Panc1 (cell line): Measurements from ENCODE around the gene COL3A1.

Experiments used
- REST ChIP-seq, 2 experiments: IDR thresholded peaks; 2 replicates each; pipeline ENCODE4 v1.6.1; 2011 to 2012; ENCODE audit warnings: low read depth in 2 of 2, control low read depth in 1 of 2, low read length in 1 of 2, mild to moderate bottlenecking in 1 of 2, moderate library complexity in 1 of 2; ENCODE audit not compliant: insufficient read depth in 1 of 2
- SIN3A ChIP-seq: IDR thresholded peaks from 2 replicates; pipeline ENCODE4 v1.6.1; 2012; ENCODE audit warnings: low read depth, mild to moderate bottlenecking, low read length, moderate library complexity, borderline replicate concordance; ENCODE audit not compliant: insufficient read depth
- TF ChIP-seq, protein P1 (sequence below): fragments of 450-650 bp; IDR thresholded peaks from 2 replicates; pipeline ENCODE4 v1.5.1; 2017; ENCODE audit warnings: mild to moderate bottlenecking

- TF ChIP-seq, protein P1, sequence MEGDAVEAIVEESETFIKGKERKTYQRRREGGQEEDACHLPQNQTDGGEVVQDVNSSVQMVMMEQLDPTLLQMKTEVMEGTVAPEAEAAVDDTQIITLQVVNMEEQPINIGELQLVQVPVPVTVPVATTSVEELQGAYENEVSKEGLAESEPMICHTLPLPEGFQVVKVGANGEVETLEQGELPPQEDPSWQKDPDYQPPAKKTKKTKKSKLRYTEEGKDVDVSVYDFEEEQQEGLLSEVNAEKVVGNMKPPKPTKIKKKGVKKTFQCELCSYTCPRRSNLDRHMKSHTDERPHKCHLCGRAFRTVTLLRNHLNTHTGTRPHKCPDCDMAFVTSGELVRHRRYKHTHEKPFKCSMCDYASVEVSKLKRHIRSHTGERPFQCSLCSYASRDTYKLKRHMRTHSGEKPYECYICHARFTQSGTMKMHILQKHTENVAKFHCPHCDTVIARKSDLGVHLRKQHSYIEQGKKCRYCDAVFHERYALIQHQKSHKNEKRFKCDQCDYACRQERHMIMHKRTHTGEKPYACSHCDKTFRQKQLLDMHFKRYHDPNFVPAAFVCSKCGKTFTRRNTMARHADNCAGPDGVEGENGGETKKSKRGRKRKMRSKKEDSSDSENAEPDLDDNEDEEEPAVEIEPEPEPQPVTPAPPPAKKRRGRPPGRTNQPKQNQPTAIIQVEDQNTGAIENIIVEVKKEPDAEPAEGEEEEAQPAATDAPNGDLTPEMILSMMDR: no peak
- no peak for TF ChIP-seq REST (IDR thresholded peaks at IDR 0.05; ENCODE audit: insufficient read depth in 1 of 2, low read depth in 2 of 2, low read length in 1 of 2)
- TF ChIP-seq SIN3A: no peak
Observed at GRCh38 chr2:189008555-189009262, 34.5 kb downstream of the COL3A1 start.
